Limb (tissue), 2 donors: Measurements from ENCODE around the gene COTL1.
"Not testable (repeated sequence)": the region's sequence is repeated elsewhere in the genome, so short reads cannot be mapped to it uniquely, and the experiment has no call there.

ENCODE experiments used
- DNase-seq, 2 donors: peaks; one replicate each; pipeline ENCODE4 v3.0.0-alpha.2; 2016; ENCODE audit errors: extremely low spot score in 2 of 2

Gene COTL1

DNA sequence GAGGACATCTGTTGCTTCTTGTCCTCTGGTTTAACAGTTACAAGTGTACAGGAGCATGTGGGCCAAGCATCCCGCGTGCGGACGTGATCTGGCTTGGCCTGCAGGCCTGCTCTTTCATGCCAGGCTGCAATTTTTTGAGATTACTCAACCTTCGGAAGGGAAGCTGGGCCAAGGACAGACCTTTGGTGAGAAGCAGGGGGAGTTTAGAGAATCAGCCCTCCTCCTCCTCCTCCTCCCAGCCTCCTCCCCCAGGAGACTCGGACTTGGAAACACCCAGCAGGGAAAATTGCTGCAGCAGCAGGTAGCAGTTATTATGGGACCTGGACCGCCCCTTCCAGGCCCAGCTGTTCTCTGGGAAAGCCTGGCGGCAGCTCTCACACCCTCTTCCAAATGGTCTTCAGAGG, 25.3 kb upstream of the COTL1 start:
- DNase-seq: peak; percentile 53 to 56

- no peak for DNase-seq
These were observed 23.9 kb upstream of the COTL1 start for GRCh38 chr16:84641643-84642358.

- DNase-seq: no peak
These were observed 22.3 kb upstream of the COTL1 start for GRCh38 chr16:84640145-84640544.

- DNase-seq: no peak
These were observed 20.4 kb upstream of the COTL1 start for GRCh38 chr16:84638231-84638806.

DNA sequence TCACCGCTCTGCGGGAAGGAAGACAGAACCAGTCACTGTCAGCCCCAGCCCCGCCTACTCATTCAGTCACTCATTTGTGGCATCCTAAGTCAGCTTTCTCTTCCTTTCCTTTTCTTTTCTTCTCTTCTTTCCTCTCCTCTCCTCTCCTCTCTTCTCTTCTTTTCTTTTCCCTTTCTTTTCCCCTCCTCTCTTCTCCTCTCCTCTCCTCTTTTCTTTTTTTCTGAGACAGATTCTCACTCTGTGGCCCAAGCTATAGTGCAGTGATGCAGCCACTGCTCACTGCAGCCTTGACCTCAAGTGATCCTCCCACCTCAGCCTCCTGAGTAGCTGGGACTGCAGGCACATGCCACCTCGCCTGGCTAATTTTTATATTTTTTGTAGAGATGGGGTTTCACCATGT, 19.8 kb upstream of the COTL1 start:
- no peak for DNase-seq

- DNase-seq: no peak
These were observed 17.8 kb upstream of the COTL1 start for GRCh38 chr16:84635702-84636101.

DNA sequence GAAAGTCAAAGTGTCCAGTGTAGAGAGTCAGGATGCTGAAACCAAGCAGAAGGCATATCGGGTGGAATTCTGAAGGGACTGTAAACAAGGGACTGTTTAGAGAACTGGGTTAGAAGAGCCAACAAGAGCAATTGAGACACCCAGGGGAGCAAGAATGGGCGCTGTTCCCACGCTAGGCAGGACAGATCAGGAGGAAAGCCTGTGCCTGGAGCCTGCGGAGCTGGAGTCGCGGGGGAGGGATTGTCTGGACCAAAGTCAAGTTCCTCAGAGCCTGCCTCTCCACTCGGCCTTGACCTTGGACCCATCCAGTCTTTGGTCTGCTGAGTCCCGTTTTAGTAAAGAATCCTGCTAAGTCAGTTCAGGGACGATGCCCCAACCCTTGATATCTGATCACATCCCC, 15.7 kb upstream of the COTL1 start:
- peak in 1 of 2 donors; percentile 51 for DNase-seq

- DNase-seq: not testable (repeated sequence)
These were observed 15.0 kb upstream of the COTL1 start for GRCh38 chr16:84632862-84633261.

GRCh38 chr16:84631886-84632285, 14.0 kb upstream of the COTL1 start:
- no peak for DNase-seq

DNA sequence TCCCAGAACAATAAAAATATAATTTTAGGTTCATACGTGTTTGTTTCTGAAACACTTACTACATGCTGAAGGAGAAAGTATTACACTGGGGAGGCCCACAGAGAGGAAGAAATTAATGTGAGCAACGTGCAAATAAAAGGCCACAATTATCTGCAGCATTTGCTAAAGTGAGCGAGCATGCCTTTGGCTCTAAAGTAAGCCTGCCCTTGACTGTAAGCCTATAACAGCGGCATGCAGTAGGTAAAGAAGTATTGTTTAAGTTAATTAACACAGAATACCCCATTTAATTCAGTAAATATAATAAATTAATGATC, 13.2 kb upstream of the COTL1 start:
- no peak for DNase-seq

DNA sequence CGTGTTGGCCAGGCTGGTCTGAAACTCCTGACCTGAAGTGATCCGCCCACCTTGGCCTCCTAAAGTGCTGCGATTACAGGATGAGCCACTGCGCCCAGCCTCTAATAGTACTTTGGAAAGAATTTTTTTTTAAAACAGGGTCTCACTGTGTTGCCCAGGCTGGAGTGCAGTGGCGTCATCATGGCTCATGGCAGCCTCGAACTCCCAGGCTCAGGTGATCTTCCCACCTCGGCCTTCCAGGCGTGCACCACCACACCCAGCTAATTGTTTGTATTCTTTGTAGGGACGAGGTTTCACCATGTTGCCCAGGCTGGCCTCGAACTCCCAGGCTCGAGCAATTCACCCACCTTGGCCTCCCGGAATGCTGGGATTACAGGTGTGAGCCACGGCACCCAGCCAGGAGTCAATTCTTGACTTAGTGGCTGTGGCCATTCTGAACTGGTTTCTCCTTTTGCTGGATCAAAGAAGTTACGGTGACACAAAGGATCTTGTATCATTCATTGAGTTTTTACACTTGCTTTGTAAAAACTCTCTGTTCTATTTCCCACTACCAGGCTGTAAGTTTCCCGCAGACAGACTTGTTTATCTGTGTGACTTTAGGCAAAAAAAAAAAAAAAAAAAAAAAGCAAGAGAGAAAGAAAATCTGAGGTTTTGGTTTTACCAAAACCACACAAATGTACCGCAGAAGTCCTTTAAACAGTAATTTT, 12.7 kb upstream of the COTL1 start:
- no peak for DNase-seq

DNA sequence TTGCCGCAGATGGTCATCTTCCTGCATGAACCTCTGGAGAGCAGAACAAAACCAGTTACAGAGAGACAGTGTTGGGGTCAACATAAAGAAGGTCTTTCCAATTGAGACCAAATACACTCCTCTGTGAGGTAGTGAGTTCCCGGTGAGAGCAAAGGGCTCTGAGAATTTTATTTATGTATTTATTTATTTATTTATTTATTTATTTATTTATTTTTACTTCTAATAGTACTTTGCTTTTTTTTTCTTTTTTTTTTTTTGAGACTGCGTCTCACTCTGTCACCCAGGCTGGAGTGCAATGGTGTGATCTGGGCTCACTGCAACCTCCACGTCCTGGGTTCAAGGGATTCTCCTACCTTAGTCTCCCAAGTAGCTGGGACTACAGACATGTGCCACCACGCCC, 12.1 kb upstream of the COTL1 start:
- DNase-seq: no peak

GRCh38 chr16:84629580-84629979, 11.7 kb upstream of the COTL1 start:
- no peak for DNase-seq

- no peak for DNase-seq
These were observed 10.4 kb upstream of the COTL1 start for GRCh38 chr16:84628226-84628731.

DNA sequence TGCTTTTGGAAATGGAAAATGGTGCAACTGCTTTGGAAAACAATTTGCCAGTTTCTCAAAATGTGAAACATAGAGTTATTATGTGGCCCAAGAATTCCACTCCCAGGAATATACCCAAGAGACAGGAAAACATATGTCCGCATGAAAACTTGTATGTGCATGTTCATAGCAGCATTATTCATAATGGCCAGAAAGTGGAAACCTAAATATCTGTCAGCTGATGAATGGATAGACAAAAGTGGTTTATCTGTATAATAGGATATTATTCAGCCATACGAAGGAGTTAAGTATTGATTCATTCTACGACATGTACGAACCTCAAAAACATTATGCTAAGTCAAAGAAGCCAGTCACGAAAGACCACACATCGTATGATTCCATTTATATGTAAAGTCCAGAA, 7.7 kb upstream of the COTL1 start:
- no peak for DNase-seq

DNA sequence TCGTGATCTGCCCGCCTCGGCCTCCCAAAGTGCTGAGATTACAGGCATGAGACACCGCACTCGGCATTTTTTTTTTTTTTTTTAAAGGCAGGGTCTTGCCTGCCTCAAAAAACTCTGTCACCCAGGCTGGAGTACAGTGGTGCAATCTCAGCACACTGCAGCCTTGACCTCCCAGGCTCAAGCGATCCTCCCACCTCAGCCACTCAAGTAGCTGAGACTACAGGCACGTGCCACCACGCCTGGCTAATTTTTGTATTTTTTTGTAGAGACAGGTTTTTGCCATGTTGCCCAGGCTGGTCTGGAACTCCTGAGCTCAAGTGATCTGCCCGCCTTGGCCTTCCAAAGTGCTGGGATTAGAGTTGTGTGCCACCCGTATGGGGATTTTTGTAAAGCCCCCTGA, 3.0 kb upstream of the COTL1 start:
- DNase-seq: not testable (repeated sequence)

DNA sequence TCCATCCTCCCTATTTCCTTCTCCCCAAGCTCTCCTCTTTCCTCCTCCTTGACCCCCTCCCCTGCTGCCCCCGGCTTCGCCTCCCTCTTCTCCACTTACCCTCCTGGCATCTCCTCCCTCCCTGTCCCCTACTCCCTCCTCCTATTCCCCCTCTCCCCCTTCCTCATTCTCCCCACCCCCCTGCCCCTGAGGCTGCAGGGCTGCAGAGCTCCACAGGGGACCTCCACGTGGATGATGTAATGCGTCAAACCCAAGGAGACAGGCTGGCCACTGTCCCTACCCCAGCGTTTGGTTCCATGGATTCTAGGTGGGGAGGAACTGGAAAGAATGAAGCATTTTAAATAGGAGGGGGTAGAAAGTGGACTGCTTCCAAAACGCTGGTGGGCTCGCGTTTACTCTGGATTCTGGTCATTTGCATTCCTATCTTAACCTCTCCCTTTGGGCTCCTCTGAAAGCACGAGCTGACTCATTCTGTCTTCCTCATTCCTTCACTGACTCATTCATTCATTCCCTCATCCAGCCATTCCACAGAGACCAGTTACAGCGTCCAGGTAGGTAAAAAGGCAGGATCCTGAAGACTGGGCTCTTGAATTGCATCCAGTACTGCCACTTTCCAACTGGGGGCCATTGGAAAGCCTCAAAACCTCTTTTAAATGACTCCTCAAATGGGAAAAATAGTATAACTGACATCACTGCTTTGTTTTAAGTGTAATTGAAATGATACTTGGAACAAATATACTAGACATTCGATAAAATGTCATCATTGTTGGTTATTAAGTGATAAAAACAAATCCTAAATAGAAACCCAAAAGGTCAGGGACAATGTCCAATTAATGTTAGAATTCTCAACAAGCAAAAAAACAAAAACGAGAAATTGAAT, 943 bp upstream of the COTL1 start:
- peak in 1 of 2 donors; percentile 71 for DNase-seq

DNA sequence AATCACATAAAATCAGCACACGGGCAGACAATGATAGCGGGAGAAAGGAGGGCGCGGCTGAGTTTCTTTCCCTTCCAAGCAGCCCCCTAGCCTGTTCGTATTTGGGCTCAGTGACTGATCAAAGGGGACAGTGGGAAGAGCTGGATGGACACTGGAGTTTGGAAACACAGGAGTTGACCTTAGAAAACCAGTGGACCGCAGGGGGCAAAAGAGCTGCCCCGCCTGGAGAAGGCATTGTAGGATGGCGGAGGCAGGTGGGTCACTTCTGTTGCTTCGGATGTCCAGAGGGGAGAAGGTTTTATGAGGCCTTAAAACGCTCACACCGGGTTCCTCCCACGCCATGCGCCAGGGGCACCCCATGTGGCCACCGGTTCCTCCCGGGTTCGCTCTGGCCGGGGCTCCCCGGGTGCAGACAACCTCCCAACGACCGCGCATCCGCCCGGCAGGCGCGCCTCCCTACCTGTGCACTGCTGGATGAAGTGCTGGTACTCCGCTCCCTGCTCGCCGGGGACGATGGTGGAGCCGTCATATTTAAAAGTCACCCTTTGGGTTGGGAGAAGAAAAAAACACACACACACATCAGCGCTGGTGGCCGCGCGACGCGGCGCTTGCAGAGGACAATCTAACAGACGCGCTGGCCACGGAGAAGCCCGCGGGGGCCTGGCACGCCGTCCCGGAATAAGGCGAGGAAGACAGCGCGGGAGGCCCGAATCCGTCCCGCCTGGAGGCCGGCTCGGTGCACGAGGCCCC, 662 bp downstream of the COTL1 start:
- DNase-seq: no peak

DNA sequence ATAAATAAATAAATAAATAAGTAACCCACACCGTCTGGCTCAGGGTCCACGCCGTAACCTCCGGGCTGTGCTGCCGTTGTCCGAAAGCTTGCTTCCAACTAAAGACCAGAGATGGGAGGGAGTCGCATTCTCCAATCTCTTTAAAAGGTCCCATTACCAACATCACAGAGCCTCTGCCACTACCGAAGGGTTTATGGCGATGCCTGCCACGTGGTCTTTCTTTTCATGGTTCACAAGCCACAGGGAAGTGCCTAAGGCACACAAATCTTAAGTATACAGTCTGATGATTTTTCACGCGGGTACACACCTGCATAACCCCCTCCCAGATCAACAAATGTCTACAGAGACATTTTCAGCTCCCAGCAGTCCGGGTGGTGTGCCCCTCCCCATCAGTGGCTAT, 1.4 kb downstream of the COTL1 start:
- no peak for DNase-seq

GRCh38 chr16:84614968-84615813, 2.7 kb downstream of the COTL1 start:
- DNase-seq: peak in 1 of 2 donors; percentile 45
